ENCODE measurements around the gene ENPP6.
"Not testable (repeated sequence)": the region's sequence is repeated elsewhere in the genome, so short reads cannot be mapped to it uniquely, and the experiment has no call there.

Gene ENPP6

GRCh38 chr4:184059099-184059498 lies 158.6 kb downstream of the ENPP6 start:
- DNase-seq (ENCODE audit: low read depth) = no peak

GRCh38 chr4:184058026-184058425 lies 159.6 kb downstream of the ENPP6 start:
- no peak for DNase-seq (ENCODE audit: low read depth)

- no peak for DNase-seq (ENCODE audit: low read depth)
Observed at GRCh38 chr4:184056877-184057276, 160.8 kb downstream of the ENPP6 start.

GRCh38 chr4:184053434-184053833 lies 164.2 kb downstream of the ENPP6 start:
- DNase-seq (ENCODE audit: low read depth) = no peak

GRCh38 chr4:184052616-184053015 lies 165.1 kb downstream of the ENPP6 start:
- DNase-seq (ENCODE audit: low read depth) = no peak

- not testable (repeated sequence) for DNase-seq (ENCODE audit: low read depth)
Observed at GRCh38 chr4:184051262-184051661, 166.4 kb downstream of the ENPP6 start.

- no peak for DNase-seq (ENCODE audit: low read depth)
Observed at GRCh38 chr4:184046148-184046547, 171.5 kb downstream of the ENPP6 start.

GRCh38 chr4:184041156-184041555 lies 176.5 kb downstream of the ENPP6 start:
- no peak for DNase-seq (ENCODE audit: low read depth)

GRCh38 chr4:184039963-184040383 lies 177.7 kb downstream of the ENPP6 start:
- DNase-seq (ENCODE audit: low read depth) = no peak
